GM18526 (cell line): ENCODE measurements around the gene GTSE1.

Experiments
- POLR2A ChIP-seq: IDR thresholded peaks from 3 replicates; pipeline ENCODE4 v1.6.1; 2011; ENCODE audit not compliant: insufficient read length; ENCODE audit errors: extremely low read depth

Gene GTSE1

DNA sequence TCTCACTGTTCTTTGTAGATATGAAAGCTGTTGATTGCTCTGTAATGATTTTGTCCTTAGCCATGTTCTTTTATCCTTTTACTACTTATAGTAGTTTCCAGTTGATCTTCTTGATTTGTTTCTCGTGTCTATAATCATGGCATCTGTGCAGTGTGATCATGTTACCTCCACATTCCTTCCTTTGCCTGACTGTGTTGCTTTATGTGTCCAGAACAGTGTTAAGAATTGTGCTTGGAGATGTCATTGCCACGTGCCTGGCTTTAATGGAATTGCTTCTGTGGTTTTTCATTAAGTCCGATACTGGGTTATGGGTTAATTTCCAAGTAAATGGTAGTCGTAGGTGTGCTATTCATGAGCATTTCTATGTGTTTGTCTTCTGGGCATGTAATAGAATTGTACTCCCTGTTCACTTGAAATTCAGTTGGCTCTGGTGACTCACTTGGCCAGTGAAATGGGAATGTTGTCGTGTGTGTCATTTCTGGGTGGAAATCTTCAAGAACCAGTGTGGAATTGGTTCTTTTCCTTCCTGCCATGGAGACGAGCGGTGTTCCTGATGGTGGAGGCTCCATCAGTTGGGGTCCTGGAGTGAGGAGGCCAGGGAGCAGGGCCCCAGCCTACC lies 6.8 kb downstream of the GTSE1 start:
- TF ChIP-seq POLR2A = no peak

GRCh38 chr22:46308283-46308988 lies 11.8 kb downstream of the GTSE1 start:
- TF ChIP-seq POLR2A = no peak

- no peak for TF ChIP-seq POLR2A
Observed at GRCh38 chr22:46309526-46310085, 12.9 kb downstream of the GTSE1 start.

GRCh38 chr22:46312056-46312455 lies 15.4 kb downstream of the GTSE1 start:
- no peak for TF ChIP-seq POLR2A

GRCh38 chr22:46315976-46316375 lies 19.3 kb downstream of the GTSE1 start:
- TF ChIP-seq POLR2A = no peak

DNA sequence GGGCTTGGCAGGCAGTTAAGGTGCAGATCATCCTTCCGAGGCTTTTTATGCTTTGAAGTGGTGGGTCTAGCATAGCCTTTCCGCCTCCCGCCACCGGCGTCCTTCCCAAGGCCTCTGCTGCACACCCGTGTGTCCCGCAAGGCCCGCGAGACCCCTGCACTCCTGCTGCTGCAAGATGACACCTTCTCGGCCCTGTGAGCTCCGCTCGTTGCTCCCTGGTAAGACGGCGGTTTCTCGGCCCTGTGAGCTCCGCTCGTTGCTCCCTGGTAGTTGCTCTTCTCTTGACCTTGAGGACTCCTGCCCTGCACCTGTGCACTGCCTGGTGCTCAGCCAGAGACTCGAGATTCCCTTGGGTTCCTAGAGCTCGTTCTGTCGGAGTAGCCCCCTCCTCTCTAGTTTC lies 21.0 kb downstream of the GTSE1 start:
- no peak for TF ChIP-seq POLR2A

DNA sequence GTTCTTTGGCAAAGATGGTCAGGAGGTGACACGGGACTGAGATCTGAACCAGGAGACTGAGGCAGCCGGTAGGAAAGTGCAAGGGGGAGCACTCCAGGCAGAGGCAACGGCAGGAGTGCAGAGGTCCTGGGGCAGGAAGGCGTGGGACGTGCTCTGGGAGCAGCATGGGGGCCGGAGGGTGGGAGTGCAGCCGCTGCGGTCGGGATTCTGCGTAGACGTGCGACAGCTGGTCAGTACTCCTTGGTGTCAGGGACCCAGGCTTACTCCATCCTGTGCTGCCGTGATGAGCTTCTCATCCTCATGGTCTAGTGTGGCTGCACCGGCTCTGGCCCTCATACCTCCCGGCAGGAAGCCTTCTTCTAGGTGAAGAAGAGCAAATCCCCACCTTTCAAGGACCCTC lies 21.9 kb downstream of the GTSE1 start:
- TF ChIP-seq POLR2A = no peak

DNA sequence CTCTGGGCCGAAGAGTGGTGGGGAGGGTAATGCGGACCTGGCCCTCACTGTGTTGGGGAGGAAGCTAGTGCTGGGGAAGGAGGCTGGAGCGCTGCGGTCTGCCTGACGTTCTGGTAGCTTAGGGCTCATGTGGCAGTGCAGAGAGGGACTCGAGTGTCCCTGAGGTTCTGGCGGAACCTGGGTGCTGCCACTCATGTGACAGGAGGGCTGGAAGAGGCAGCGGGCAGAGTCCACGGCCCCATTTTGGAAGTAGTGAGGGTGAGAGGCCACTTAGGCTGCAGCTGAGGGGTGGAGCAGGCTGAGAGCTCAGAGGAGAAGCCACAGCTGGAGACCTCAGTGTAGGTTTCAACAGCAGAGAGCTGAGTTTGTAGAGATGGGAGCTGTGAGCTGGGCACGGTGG lies 22.6 kb downstream of the GTSE1 start:
- no peak for TF ChIP-seq POLR2A

- no peak for TF ChIP-seq POLR2A
Observed at GRCh38 chr22:46320166-46320710, 23.6 kb downstream of the GTSE1 start.

DNA sequence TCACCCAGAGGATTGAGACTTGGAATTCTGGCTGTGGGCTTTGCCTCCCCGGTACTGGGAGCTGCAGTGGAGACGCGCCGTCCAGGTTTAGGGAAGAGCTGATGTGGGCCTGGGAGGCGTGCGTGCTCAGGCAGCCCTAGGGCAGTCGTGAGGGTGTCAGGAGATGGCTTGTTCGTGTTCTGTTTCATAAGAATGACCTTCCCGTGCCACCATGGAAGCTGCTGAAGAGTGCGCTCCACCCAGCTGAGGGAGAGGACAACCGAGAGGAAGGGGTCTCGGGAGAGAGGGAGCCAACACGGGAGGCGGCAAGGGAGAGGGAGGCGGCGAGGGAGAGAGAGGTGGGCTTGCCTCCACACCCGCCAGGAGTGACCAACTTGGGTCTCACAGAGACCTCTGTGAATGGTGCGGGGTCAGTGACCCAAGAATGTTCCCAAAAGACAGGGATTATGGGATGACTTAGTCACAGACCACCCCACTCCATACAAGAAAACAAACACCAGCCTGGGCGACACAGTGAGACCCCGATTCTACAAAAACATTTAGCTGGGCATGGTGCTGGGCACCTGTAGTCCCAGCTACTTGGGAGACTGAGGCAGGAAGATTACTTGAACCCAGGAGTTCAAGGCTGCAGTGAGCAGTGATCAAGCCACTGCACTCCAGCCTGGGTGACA lies 24.2 kb downstream of the GTSE1 start:
- no peak for TF ChIP-seq POLR2A

GRCh38 chr22:46322711-46323110 lies 26.0 kb downstream of the GTSE1 start:
- no peak for TF ChIP-seq POLR2A

DNA sequence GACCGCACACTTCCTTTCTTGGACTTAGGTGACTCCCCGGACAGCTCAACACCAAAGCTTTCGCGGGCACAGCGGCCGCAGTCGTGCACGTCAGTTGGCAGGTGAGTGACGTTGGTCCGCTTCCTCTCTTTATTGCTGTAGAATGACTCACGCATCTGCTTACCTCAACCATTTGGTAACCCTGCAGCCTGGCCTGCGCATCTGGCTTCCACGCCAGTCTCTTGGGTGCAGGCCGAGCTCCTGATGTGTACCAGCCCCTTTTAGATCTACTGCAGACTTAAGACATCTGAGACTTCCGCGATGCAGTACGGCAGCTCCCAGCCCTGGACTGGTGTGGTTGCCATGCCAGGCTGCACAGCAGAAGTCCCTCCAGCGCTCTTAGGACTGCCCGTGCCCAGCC lies 26.5 kb downstream of the GTSE1 start:
- no peak for TF ChIP-seq POLR2A

- TF ChIP-seq POLR2A = no peak
Observed at GRCh38 chr22:46326066-46326680, 29.5 kb downstream of the GTSE1 start.

GRCh38 chr22:46327691-46328465 lies 31.2 kb downstream of the GTSE1 start:
- no peak for TF ChIP-seq POLR2A

DNA sequence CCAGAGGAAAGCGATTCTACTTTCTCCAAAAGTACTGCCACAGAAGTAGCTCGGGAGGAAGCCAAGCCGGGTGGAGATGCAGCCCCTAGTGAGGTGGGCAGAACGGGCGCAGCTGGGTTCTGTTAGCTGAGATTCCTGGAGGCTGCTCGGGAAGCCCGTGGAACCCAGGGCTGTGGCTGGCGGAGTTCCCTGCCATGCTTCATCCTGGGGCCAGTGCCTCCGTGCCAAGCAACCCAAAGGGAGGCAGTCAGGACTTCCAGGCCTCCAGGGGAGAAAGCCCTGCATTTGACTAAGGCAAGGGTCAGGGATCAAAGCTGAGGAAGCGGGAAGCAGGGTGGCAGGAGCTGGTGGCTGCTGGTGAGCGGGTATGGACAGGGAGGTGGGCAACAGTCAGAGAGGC lies 32.1 kb downstream of the GTSE1 start:
- TF ChIP-seq POLR2A = no peak
